Rectal smooth muscle tissue (tissue), 1 donor: Measurements from ENCODE around the gene UBR1.
"Not testable (repeated sequence)": the region's sequence is repeated elsewhere in the genome, so short reads cannot be mapped to it uniquely, and the experiment has no call there.

Experiments
- H3K27ac ChIP-seq: one replicate; pipeline ENCODE4 v1.7.0; 2013; ENCODE audit warnings: low read depth, low read length, inconsistent platforms
- H3K27me3 ChIP-seq: one replicate; pipeline ENCODE4 v1.7.0; 2013; ENCODE audit warnings: low read length; ENCODE audit not compliant: control insufficient read depth, insufficient read depth
- H3K36me3 ChIP-seq: one replicate; pipeline ENCODE4 v1.7.0; 2013; ENCODE audit warnings: low read length; ENCODE audit not compliant: control insufficient read depth, insufficient read depth
- H3K4me1 ChIP-seq: one replicate; pipeline ENCODE4 v1.7.0; 2013; ENCODE audit warnings: low read length; ENCODE audit not compliant: control insufficient read depth, insufficient read depth
- H3K4me3 ChIP-seq: one replicate; pipeline ENCODE4 v1.7.0; 2013; ENCODE audit warnings: low read length
- H3K9ac ChIP-seq: one replicate; pipeline ENCODE4 v1.7.0; 2013; ENCODE audit warnings: low read length

Gene UBR1

DNA sequence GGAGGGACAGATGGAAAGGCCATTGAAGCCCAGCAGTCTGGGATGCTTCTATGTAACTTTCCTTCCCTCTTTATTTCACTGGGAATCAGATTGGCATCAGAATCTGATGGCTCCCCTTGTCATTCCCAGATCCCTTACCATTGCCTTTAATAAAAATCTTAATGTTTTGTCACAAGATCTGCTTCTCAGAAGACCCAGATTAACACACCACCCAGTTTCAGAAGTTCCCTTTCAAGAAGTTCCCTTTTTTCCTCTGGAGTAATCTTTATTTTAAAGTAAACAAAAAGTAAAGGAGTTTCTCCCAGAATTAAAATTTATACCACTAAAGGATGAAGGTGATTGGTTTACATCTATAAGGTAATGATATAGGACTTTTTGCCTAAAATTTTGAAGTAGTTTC is 76.4 kb downstream of the UBR1 start:
- Histone ChIP-seq H3K27ac (no peak overlapping the region), H3K9ac (no peak overlapping the region), H3K27me3 (no peaks in the 10 kb centered on the region), H3K36me3 (peaks cover 9% of the 10 kb centered on the region), H3K4me1 (no peaks in the 10 kb centered on the region), H3K4me3 (no peak overlapping the region)

DNA sequence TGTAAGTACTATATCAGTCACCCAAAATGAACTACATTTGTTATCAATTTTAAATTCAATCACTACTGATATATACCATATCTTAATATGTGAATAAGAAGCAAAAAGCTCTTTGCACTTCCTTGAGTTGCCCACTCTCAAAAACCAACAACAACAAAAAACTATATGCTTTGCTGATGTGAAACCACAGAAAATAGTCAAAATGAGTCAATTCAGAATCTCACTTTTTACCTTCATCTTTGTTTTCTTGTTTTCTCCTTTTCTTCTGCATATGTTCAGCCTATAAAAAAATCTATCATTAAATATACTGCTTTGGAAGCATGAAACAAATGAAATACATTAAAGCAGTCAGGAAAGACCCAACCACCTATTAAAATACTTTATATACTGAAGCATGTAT is 80.7 kb downstream of the UBR1 start:
- Histone ChIP-seq H3K36me3 (peaks cover 18% of the 10 kb centered on the region), H3K4me1 (no peaks in the 10 kb centered on the region), H3K4me3 (no peak overlapping the region), H3K27ac (no peak overlapping the region), H3K9ac (no peak overlapping the region), H3K27me3 (no peaks in the 10 kb centered on the region)

DNA sequence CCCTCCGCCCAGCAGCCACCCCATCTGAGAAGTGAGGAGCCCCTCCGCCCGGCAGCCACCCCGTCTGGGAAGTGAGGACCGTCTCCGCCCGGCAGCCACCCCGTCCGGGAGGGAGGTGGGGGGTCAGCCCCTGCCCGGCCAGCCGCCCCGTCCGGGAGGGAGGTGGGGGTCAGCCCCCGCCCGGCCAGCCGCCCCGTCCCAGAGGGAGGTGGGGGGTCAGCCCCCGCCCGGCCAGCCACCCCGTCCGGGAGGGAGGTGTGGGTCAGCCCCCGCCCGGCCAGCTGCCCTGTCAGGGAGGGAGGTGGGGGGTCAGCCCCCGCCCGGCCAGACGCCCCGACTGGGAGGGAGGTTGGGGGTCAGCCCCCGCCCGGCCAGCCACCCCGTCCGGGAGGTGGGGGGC is 91.2 kb downstream of the UBR1 start:
- not testable (repeated sequence) for H3K4me3 ChIP-seq, H3K4me1 ChIP-seq, H3K27ac ChIP-seq, H3K9ac ChIP-seq, H3K27me3 ChIP-seq
- H3K36me3 ChIP-seq = peaks cover 10% of the 10 kb centered on the region

DNA sequence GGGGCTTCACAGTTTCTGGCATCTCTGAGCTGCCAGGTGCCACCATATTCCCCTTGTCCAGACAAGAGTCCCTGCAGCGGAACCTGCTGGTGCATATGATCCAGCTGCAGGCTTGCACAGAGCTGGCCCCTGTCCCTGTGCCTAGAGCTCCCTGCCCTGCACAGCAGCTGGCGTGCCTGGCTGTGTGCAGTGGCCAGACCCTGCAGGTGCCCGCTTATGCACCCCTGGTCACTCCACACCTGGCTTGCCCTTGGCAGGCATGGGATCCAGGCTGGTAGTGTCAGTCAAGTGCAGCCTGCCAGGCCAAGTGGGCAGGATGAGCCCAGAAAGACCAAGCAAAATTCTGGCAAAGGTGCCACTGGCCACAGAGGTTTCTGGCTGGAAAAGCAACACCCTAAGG is 96.6 kb downstream of the UBR1 start:
- no peak overlapping the region for H3K4me3 ChIP-seq
- H3K36me3 ChIP-seq = peaks cover 17% of the 10 kb centered on the region
- no peaks in the 10 kb centered on the region for H3K27me3 ChIP-seq
- H3K27ac ChIP-seq = no peak overlapping the region
- H3K4me1 ChIP-seq = no peaks in the 10 kb centered on the region
- H3K9ac ChIP-seq = no peak overlapping the region

DNA sequence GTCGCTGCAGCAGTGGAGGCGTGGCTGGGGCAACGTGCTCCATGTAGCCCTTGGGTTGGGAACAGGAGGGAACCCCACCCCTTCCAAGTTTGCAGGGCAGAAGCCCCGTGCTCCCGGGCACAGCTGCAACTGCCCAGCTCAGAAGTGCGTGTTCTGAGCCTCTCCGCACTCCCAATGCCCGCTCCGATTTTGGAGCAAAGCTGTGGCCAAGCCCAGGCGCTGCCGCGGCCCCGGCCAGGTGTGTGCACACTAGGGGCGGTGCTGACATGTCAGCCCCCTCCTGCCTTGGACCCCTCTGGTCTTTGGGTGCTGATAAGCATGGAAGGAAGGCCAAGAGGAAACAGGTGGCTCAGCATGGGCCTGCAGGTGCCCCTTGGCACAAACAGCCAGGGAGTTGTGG is 97.7 kb downstream of the UBR1 start:
- Histone ChIP-seq H3K4me1 (no peaks in the 10 kb centered on the region), H3K36me3 (peaks cover 18% of the 10 kb centered on the region), H3K9ac (no peak overlapping the region), H3K4me3 (no peak overlapping the region), H3K27ac (no peak overlapping the region), H3K27me3 (no peaks in the 10 kb centered on the region)

DNA sequence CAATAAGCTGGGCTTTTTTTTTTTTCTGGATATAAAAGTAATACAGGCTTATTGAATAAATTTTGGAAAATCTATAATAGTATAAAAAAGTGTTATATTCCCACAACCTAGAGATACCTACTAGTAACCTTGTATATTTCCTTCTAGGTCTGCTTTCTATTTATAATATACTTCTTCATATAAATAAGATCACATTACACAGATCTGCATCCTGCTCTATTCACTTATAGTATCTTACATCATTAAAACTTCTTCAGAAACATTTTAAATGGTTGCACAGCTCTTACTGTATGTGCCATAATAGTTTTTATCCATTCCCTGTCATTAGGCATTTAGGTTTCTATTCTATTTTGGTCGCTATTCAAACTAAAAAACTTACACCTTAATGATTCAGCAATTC is 98.3 kb downstream of the UBR1 start:
- no peak overlapping the region for H3K27ac ChIP-seq
- peaks cover 16% of the 10 kb centered on the region for H3K36me3 ChIP-seq
- no peak overlapping the region for H3K4me3 ChIP-seq
- no peaks in the 10 kb centered on the region for H3K4me1 ChIP-seq
- H3K9ac ChIP-seq = no peak overlapping the region
- H3K27me3 ChIP-seq = no peaks in the 10 kb centered on the region

DNA sequence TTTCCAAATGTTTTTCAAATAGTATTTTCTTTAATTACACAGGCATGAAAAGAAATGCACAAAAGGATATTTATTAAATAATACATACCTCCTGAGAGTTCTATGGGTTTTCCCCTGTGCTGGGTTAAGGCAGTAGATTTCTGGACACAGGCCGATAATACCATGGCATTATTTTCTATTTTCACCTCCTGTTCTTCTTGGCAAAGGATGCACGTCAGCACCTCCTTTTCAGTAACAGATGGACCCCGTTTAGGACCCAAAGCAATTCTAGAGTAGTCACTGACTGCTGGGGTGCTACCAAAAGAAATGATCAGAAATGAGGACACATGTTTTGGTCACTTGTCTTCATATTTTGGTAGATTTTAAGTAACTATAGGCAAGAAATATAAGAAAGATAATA is 98.8 kb downstream of the UBR1 start:
- Histone ChIP-seq H3K4me1 (no peaks in the 10 kb centered on the region), H3K36me3 (peaks cover 18% of the 10 kb centered on the region), H3K27me3 (no peaks in the 10 kb centered on the region), H3K27ac (no peak overlapping the region), H3K9ac (no peak overlapping the region), H3K4me3 (no peak overlapping the region)

DNA sequence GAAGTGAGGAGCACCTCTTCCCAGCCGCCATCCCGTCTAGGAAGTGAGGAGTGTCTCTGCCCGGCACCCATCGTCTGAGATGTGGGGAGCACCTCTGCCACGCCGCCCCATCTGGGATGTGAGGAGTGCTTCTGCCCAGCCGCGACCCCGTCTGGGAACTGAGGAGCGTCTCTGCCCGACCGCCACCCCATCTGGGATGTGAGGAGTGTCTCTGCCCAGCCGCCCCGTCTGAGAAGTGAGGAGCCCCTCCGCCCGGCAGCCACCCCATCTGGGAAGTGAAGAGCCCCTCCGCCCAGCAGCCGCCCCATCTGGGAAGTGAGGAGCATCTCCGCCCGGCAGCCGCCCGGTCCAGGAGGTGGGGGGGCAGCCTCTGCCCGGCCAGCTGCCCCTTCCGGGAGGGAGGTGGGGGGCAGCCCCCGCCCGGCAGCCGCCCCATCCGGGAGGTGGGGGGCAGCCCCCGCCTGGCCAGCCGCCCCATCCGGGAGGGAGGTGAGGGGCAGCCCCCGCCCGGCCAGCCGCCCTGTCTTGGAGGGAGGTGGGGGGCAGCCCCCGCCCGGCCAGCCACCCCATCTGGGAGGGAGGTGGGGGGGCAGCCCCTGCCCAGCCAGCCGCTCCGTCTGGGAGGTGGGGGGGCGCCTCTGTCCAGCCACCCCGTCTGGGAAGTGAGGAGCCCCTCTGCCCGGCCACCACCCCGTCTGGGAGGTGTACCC is 100.8 kb downstream of the UBR1 start:
- not testable (repeated sequence) for H3K9ac ChIP-seq, H3K27me3 ChIP-seq, H3K4me3 ChIP-seq, H3K27ac ChIP-seq, H3K4me1 ChIP-seq
- H3K36me3 ChIP-seq = peaks cover 15% of the 10 kb centered on the region

DNA sequence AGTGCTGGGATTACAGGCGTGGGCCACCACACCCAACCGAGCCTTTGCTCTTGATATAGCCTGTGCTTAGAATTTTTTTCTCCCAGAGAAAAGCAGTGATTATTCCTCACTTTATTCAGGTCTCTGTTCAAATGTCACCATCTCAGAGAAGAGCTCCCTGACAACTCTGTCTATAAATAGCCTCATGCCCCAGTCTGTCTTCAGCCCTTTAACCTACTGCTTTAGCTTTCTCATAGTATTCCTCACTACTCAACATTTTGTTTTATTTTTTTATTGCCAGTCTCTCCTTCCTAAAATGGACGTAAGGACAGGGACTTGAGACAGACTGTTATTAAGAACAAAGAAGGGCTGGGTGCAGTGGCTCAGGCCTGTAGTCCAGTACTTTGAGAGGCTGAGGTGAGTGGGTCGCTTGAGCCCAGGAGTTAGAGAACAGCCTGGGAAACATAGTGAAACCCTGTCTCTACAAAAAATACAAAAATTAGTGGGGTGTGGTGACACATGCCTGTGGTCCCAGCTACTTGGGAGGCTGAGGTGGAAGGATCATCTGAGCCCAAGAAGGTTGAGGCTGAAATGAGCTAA is 106.5 kb downstream of the UBR1 start:
- H3K27ac ChIP-seq = no peak overlapping the region
- H3K27me3 ChIP-seq = no peaks in the 10 kb centered on the region
- H3K4me3 ChIP-seq = no peak overlapping the region
- peaks cover 9% of the 10 kb centered on the region for H3K36me3 ChIP-seq
- no peaks in the 10 kb centered on the region for H3K4me1 ChIP-seq
- no peak overlapping the region for H3K9ac ChIP-seq

DNA sequence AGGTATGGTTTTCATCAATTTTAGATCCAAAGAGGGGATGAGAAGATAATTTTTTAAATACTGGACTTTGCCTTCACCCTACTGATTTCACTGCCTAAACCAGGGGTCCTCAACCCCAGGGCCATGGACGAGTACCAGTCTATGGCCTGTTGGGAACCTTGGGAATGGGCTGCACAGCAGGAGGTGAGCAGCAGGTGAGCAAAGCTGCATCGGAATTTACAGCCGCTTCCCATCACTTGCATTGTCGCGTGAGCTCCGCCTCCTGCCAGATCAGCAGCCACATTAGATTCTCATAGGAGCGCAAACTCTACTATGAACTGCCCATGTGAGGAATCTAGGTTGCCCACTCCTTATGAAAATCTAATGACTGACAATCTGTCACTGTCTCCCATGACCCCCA is 109.0 kb downstream of the UBR1 start:
- no peaks in the 10 kb centered on the region for H3K27me3 ChIP-seq
- no peak overlapping the region for H3K4me3 ChIP-seq
- H3K36me3 ChIP-seq = peaks cover 4% of the 10 kb centered on the region
- H3K4me1 ChIP-seq = no peaks in the 10 kb centered on the region
- H3K9ac ChIP-seq = no peak overlapping the region
- H3K27ac ChIP-seq = no peak overlapping the region

DNA sequence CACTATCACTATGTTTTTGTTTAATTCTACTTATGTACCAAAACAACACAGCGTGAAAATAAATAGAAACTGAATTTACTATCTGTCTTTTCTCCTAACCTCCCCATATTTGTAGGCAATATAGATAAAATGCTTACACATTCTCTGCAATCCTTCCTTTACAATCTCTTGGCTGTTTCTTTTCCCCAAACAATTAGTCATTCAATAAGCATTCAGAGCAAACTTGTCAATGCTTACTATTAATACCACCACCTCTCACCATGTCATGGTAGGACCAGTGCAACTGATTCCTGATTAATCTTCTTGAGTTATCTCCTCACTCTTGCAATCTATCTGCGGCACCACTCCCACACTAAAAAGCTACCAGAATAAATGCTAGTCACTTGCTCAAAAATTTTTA is 111.3 kb downstream of the UBR1 start:
- Histone ChIP-seq H3K27me3 (no peaks in the 10 kb centered on the region), H3K27ac (no peak overlapping the region), H3K36me3 (peaks cover 4% of the 10 kb centered on the region), H3K9ac (no peak overlapping the region), H3K4me1 (no peaks in the 10 kb centered on the region), H3K4me3 (no peak overlapping the region)

DNA sequence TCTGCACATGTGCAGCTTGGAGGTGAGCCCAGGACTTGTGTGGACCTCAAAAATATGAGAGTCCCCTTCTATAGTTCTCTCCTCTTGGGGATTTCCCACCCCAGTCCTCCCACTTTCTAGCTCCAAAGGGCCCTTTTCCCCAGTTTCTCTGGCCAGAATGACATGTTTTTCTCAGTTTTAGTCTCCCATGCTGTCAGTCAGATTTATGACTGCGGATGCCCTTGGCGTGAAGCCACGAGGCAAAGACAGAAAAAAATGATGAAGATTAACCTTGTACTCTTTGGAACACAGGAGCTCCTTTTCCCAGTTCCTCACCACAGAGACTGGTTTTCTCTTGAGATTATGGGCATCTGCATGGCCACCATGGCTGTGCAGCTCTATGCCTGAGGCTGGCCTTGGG is 113.2 kb downstream of the UBR1 start:
- H3K9ac ChIP-seq = no peak overlapping the region
- no peak overlapping the region for H3K27ac ChIP-seq
- H3K4me3 ChIP-seq = no peak overlapping the region
- no peaks in the 10 kb centered on the region for H3K27me3 ChIP-seq
- peaks cover 4% of the 10 kb centered on the region for H3K36me3 ChIP-seq
- no peaks in the 10 kb centered on the region for H3K4me1 ChIP-seq

DNA sequence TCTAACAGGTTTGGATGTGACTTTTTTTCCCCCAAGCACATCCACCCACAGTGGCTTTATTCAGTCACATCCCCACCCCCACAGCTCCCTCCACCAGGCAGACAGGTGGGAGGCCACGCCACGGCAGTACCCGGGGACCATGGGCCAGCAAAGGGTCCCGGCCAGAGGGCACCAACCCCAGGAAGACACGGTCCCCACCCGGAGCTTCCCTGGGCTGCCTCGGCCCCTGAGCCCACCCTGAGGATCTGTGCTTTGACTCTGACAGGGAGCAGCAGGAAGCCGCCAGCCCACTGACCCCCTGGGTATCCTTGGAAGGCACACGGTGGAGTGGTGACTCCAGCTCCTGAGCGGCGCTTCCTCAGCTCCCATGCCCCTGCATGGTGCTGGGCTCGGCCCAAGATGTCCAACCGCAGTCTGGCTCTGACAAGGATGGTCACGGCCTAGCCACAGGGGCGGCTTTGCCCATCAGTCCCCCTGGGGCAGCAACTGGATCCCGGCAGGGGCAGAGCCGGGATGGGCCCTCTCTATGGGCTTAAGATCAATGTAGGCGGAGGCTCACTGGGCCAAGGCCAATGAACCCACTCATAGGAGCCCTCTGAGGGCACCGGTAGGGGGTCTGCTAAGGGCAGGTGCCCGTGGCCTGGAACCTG is 119.0 kb downstream of the UBR1 start:
- peaks cover 5% of the 10 kb centered on the region for H3K36me3 ChIP-seq
- no peaks in the 10 kb centered on the region for H3K27me3 ChIP-seq
- no peak overlapping the region for H3K9ac ChIP-seq
- H3K4me1 ChIP-seq = no peaks in the 10 kb centered on the region
- H3K27ac ChIP-seq = no peak overlapping the region
- no peak overlapping the region for H3K4me3 ChIP-seq
